ENCODE measurements around the gene ZNF446.
"Not testable (repeated sequence)": the region's sequence is repeated elsewhere in the genome, so short reads cannot be mapped to it uniquely, and the experiment has no call there.

The ZNF446 gene

GRCh38 chr19:58499021-58499927 lies 23.1 kb downstream of the ZNF446 start:
- peak; percentile 86 to 87 for DNase-seq (ENCODE audit: extremely low read depth in 1 of 2, low read depth in 1 of 2)

- no peak for DNase-seq (ENCODE audit: extremely low read depth in 1 of 2, low read depth in 1 of 2)
Observed at GRCh38 chr19:58500242-58500641, 24.1 kb downstream of the ZNF446 start.

DNA sequence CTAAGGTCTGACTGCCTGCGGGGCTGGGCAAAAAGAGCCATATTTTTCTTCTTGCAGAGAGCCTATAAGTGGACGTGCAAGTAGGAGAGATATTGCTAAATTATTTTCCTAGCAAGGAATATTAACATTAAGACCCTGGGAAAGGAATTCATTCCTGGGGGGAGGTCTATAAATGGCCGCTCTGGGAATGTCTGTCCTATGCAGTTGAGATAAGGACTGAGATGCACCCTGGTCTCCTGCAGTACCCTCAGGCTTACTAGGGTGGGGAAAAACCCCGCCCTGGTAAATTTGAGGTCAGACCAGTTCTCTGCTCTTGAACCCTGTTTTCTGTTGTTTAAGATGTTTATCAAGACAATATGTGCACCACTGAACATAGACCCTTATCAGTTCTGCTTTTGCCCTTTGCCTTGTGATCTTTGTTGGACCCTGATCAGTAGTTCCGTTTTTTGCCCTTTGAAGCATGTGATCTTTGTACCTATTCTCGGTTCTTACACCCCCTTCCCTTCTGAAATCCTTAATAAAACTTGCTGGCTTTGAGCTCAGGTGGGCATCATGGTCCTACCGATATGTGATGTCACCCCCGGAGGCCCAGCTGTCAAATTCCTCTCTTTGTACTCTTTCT lies 31.6 kb downstream of the ZNF446 start:
- DNase-seq (ENCODE audit: extremely low read depth in 1 of 2, low read depth in 1 of 2), result not testable (repeated sequence)

DNA sequence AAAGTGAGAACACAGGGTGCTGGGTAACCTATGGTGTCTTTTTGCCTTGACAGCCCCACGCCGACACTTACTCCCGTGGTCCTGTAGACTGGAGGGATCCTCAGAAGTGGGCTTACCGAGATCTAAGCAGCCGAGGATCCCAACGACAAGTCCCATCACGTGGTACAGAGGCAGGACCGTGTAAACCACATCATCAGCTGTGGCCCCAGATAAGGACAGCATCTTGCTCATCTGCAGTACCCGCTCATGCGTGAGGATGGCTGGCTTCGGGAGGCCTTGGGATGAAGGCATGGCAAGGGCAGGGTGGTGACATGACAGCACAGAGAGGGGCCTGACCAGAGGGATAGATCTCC lies 33.6 kb downstream of the ZNF446 start:
- no peak for DNase-seq (ENCODE audit: extremely low read depth in 1 of 2, low read depth in 1 of 2)

DNA sequence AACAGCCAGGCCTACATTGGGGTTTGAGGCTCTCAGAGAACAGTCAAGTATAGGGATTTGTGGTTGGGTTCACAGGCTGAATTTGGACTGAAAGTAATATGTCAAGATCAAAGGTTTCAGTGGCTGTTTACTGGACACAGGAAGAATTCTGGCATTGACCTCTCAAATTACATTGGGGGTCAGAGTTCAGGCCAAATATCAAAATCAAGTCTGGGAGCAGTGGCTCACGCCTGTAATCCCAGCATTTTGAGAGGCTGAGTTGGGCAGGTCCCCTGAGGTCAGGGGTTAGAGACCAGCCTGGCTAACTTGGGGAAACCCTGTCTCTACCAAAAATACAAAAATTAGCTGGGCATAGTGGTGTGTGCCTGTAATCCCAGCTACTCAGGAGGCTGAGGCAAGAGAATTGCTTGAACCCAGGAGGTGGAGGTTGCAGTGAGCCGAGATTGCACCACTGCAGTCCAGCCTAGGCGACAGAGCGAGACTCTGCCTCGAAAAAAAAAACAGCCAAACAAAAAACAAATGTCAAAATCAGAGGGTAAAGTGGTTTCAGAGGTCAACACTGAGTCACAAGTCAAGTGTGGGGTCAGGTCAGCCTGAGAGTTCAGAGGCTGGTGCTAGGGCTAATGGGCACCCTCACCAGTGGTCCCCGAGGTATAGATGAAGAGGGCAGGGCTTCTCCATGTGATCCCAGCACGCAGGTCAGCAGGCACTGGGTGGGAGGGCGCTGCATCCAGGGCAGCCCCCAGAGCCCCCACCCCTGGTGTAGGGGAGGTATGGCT lies 34.1 kb downstream of the ZNF446 start:
- DNase-seq (ENCODE audit: extremely low read depth in 1 of 2, low read depth in 1 of 2), result no peak

DNA sequence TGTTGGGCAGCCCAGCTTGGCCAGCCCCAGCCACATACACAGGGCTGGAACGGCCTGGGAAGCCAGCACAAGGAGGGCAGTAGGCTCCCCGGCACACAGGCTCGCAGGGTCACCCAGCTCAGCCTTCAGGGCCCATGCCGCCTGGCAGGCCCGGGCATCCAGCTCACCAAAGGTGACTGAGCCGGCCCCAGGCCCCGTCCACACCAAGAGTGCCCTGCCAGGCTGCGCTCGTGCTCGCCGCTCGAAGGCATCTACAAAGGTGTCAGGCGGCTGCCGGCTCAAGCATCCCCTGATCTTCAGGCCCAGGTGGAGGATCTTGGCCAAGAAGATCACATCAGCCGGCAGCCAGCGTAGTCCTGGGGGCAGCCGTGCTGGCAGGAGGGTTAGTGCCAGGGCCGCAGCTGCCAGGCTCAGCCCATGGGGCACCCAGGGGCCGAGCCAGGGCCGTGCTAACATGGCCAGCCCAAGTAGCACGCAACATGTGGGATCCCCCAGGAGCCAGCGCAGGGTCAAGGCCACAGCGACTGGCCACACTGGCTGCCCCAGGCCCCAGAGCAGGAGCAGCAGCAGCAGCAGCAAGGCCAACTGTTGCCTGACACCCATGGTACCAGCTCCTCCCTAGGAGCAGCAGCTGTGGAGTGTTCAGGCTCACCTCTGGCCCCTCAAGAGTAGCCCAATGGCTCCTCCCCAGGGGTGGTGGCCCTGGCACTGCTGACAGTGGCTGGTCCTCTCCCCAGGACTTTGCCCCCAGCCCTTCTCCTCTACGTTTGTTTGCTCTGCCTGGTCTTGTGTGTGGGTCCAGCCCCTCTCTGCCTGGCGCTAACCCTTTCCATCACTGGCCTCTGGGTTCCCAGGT lies 35.4 kb downstream of the ZNF446 start, which contains the start of gene SLC27A5:
SLC27A5 (minus strand) TSS at position 640 of the 856 bp plus-strand sequence; CDS start at position 603, 37 bp downstream.
- DNase-seq (ENCODE audit: extremely low read depth in 1 of 2, low read depth in 1 of 2), result no peak

- DNase-seq (ENCODE audit: extremely low read depth in 1 of 2, low read depth in 1 of 2), result no peak
Observed at GRCh38 chr19:58513213-58513693, 37.1 kb downstream of the ZNF446 start.

GRCh38 chr19:58513694-58514563 lies 37.8 kb downstream of the ZNF446 start:
- DNase-seq (ENCODE audit: extremely low read depth in 1 of 2, low read depth in 1 of 2), result peak; percentile 72 to 91

GRCh38 chr19:58514564-58515022 lies 38.4 kb downstream of the ZNF446 start:
- DNase-seq (ENCODE audit: extremely low read depth in 1 of 2, low read depth in 1 of 2), result no peak

GRCh38 chr19:58515259-58515658 lies 39.1 kb downstream of the ZNF446 start:
- no peak for DNase-seq (ENCODE audit: extremely low read depth in 1 of 2, low read depth in 1 of 2)

DNA sequence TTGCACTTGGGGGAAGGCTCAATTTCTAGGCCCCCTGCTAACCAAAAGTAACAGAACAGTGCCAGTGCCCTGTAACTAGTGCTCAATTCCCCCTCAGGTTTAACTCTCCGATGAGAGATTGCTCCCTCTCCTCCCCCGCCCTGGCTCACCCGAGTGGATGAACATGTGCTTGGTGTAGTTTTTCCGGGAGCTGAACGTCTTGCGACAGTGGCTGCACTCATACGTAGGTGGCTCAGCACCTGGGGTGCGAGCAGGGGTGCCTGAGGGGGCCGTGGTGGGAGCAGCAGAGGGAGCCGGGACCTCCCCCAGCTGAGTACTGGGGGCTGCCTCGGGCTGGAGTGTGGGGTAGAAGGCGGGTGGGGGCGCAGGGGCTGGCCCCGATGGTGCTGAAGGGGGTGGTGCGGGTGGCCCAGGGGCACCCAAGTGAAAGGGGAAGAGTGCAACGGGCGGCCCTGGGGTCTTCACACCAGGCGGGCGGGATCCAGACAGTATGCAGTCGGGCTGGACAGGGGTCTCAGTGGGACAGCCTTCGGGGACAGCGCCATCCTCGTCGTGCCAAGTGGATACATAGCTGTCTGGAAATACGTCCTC lies 40.2 kb downstream of the ZNF446 start:
- no peak for DNase-seq (ENCODE audit: extremely low read depth in 1 of 2, low read depth in 1 of 2)

DNA sequence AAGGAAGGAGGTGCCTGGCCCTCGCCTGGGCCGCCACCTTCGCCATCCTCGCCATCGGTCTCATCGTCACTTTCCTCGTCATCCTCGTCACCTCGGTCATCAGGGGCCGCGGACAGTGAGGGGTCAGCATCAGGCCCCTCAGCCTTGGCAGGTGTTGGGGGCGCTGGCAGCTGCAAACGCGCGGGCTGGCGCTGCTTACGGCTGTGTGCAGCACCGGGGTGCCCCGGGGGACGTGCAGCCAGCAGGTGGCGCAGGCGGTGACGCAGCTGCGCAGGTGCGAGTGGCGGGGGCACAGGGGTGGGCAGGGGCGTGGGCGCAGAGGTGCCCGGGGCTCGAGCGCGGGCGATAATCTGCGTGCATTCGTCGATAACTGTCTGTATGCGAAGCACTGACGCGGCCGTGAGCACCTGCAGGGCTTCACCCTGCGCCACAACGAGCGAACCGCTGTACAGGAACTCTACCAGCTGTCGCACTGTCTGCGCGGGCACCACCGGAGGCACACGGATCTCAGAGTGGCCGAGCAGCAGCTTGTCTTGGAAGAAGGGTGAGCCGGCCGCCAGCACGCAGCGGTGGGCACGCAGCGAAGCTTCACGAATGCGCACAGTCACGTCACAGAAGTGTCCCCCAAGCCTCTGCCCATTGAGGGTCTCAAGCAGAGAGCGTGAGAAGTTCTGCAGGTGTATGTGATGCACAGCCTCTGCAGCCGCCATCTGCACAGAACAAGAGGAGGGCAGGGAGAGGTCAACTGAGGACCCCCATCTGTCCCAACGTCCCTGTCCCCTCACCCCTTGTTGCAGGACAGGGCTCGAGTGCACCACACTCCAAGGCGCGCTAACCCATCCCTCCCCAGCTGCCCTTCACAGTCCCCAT lies 41.0 kb downstream of the ZNF446 start:
- no peak for DNase-seq (ENCODE audit: extremely low read depth in 1 of 2, low read depth in 1 of 2)

GRCh38 chr19:58518256-58519086 lies 42.3 kb downstream of the ZNF446 start:
- no peak for DNase-seq (ENCODE audit: extremely low read depth in 1 of 2, low read depth in 1 of 2)

GRCh38 chr19:58519087-58519354 lies 42.9 kb downstream of the ZNF446 start:
- no peak for DNase-seq (ENCODE audit: extremely low read depth in 1 of 2, low read depth in 1 of 2)

GRCh38 chr19:58519355-58520256 lies 43.5 kb downstream of the ZNF446 start, which contains the start of gene ZBTB45:
ZBTB45 (minus strand) TSS chr19:58519810; CDS start chr19:58517673, 2,137 bp downstream.
- peak; percentile 73 to 80 for DNase-seq (ENCODE audit: extremely low read depth in 1 of 2, low read depth in 1 of 2)

DNA sequence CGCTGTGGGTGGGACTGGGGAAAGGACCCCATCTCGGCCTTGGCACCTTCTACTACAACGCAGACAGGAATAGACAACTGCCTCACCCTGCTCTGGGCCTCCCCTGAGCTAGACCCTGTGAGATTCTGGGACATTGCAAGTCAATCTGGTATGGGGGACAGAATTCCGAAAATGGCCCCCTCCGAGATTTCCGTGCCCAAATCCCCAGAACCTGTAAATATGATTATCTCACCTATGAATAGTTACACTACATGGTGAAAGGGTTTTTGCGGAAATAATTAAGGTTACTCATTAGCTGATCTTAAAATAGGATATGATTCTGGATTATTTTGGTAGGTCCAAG lies 44.1 kb downstream of the ZNF446 start:
- no peak for DNase-seq (ENCODE audit: extremely low read depth in 1 of 2, low read depth in 1 of 2)

Data from activated CD8-positive, alpha-beta memory T cell treated with anti-CD3 and anti-CD28 coated beads for 1 hour (primary cell).